Heart left ventricle (tissue), 16 donors: ENCODE data around the gene LRIG1. TPM values are rescaled to one million over a fixed set of nuclear protein-coding genes. Genes with fewer than 3 reads are reported as not detected.

Experiments
- ATAC-seq, 4 donors: fragments of 200-7000 bp; cut with Tn5 transposase; one replicate each; pipeline ENCODE4 v1.9.1; 2020 to 2022; ENCODE audit warnings: moderate library complexity in 4 of 4, mild to moderate bottlenecking in 3 of 4, moderate number of reproducible peaks in 1 of 4
- DNase-seq, 5 donors: peaks; one replicate each; pipeline ENCODE4 v3.0.0-alpha.2; 2020
- H3K27ac ChIP-seq, 12 donors: fragments of 200-600 bp; sonication (generic) in 4 of 12; one replicate each; pipeline versions ENCODE4 v1.5.0 to v1.8.0; 2016 to 2022; ENCODE audit warnings: mild to moderate bottlenecking in 2 of 12
- H3K27me3 ChIP-seq, 9 donors: fragments of 200-600 bp; sonication (generic) in 2 of 9; one replicate each; pipeline versions ENCODE4 v1.5.1 to v1.8.0; 2016 to 2022; ENCODE audit warnings: mild to moderate bottlenecking in 3 of 9
- H3K36me3 ChIP-seq, 9 donors: fragments of 200-600 bp; sonication (generic) in 2 of 9; one replicate each; pipeline versions ENCODE4 v1.5.0 to v1.8.0; 2018 to 2022; ENCODE audit warnings: mild to moderate bottlenecking in 2 of 9
- H3K4me1 ChIP-seq, 12 donors: fragments of 200-600 bp; sonication (generic) in 4 of 12; one replicate each; pipeline versions ENCODE4 v1.5.0 to v1.8.0; 2016 to 2022; ENCODE audit warnings: mild to moderate bottlenecking in 3 of 12
- H3K4me3 ChIP-seq, 12 donors: fragments of 200-600 bp; sonication (generic) in 4 of 12; one replicate each; pipeline versions ENCODE4 v1.5.0 to v1.8.0; 2017 to 2022; ENCODE audit warnings: mild to moderate bottlenecking in 9 of 12, moderate library complexity in 4 of 12
- H3K9me3 ChIP-seq, 12 donors: fragments of 200-600 bp; sonication (generic) in 4 of 12; one replicate each; pipeline versions ENCODE4 v1.5.0 to v1.8.0; 2016 to 2022; ENCODE audit warnings: mild to moderate bottlenecking in 1 of 12
- CTCF ChIP-seq, 12 donors: fragments of 200-600 bp; sonication (generic) in 4 of 12; IDR thresholded peaks; one replicate each; pipeline versions ENCODE4 v1.5.0 to v1.8.0; 2018 to 2022; ENCODE audit warnings: antibody characterized with exemption in 12 of 12, mild to moderate bottlenecking in 5 of 12
- POLR2A ChIP-seq, 2 donors: fragments of 450-650 bp; IDR thresholded peaks; one replicate each; pipeline ENCODE4 v1.6.1; 2017; ENCODE audit warnings: antibody characterized with exemption in 2 of 2, mild to moderate bottlenecking in 2 of 2, moderate library complexity in 2 of 2
- whole genome bisulfite sequencing, 4 donors: extraction: QIAGEN DNeasy Blood & Tissue Kit in 2 of 4; methylation state at CpG; one replicate each; pipeline versions ENCODE4 v1.1.5 to v1.1.7; 2013 to 2018; 5-methylcytosine and 5-hydroxymethylcytosine counted together
- intact Hi-C, 10 donors: fragments of 100-400 bp; cut with DNase I; formaldehyde crosslinking; loops; one replicate each; pipeline versions ENCODE4 v1.11.1 to v1.14.2; 2022
- polyA plus RNA-seq, 2 donors: library from polyadenylated mRNA; stranded (reverse); fragments of 200-250 nt; gene quantifications; one replicate each; pipeline ENCODE4 v1.2.3, GENCODE V29; 2013
- total RNA-seq, 9 donors: library from RNA; depleted of rRNA in 2 of 9; stranded (reverse); fragments of >200 nt in 2 of 9; fragmentation: NEBNext Ultra II Directional in 3 of 9; extraction: Animal tissue kit (Norgen Biotek cat#: 25700) in 3 of 9; gene quantifications; one replicate each; pipeline versions ENCODE4 v1.1.0 to v1.2.4, GENCODE V29; 2016 to 2023
- donor health status: ischemic (EF 13 %, LVEDD 7.1; RV severe dilation, severe dysfunction).
- donor health status: healthy with polysubstance abuse.
- donor health status: DM: no; HTN: yes; CAD: no.
- donor health status: DM: no; HTN: no; CAD: no.
- donor health status: ischemic (EF 25% LVEDD 6.9; RV normal size, moderate dysfunction).
- donor health status: ischemic (EF 25% LVEDD 5.7; RV mildly dilated, moderate dysfunction).
- donor health status: healthy.
- donor health status: DM: yes; HTN: yes; CAD: no.
- donor health status: ischemic (EF 35%, LVEDD 5.7; RV mildly dilated, moderate dysfunction).
- donor health status: nonischemic (EF 11% LVEDD 7.7; RV severe dilation, severe dysfunction).
- donor health status: DM: yes; HTN: yes; CAD: no.
- donor health status: PGD.
- donor health status: ischemic (EF 29% LVEDD 5.4; RV normal size, mild dysfunction).
- donor health status: nonischemic (EF 23%, LVEDD 6.1; RV moderate dilation, normal function).

The LRIG1 gene
- total and polyA plus RNA-seq, 11 donors: 42.3 to 161 (median 88.8) TPM

- 23 to 27% (median 25%) methylated on average over 13 to 14 of the region's 14 CpGs for WGBS, 4 donors
- Histone ChIP-seq H3K36me3 (no peaks in the 10 kb centered on the region), H3K27me3 (no peaks in the 10 kb centered on the region), H3K9me3 (no peaks in the 10 kb centered on the region), H3K27ac (peak overlapping the region; percentile 90 to 98 (median 94)), H3K4me3 (peak overlapping the region; percentile 81 to 98 (median 92)), H3K4me1 (peaks cover 0 to 61% (median 55%) of the 10 kb centered on the region in 12 donors)
- intact Hi-C loops: loop anchor here in 7 of 10 donors (5.0 kb wide), 4 partner anchors 47 to 92 kb away; no protein-coding TSS in a partner anchor
- TF ChIP-seq CTCF (IDR thresholded peaks at IDR 0.05) (no peak), POLR2A (IDR thresholded peaks at IDR 0.05) (peak in 1 of 2 donors; percentile 30)
- ATAC-seq (peak in 3 of 4 donors; percentile 3 to 18 (median 3)), DNase-seq (peak in 3 of 5 donors; percentile 41 to 54 (median 51))
These were observed 1.9 kb downstream of the LRIG1 start for GRCh38 chr3:66498687-66499621.

GRCh38 chr3:66497985-66498671 lies 2.7 kb downstream of the LRIG1 start:
- intact Hi-C loops: loop anchor here in 7 of 10 donors (5.0 kb wide), 4 partner anchors 46 to 91 kb away; no protein-coding TSS in a partner anchor
- peak overlapping the region; percentile 2 to 98 (median 94) for H3K27ac ChIP-seq
- TF ChIP-seq POLR2A (IDR thresholded peaks at IDR 0.05): no peak
- no peak for TF ChIP-seq CTCF (IDR thresholded peaks at IDR 0.05)
- no peaks in the 10 kb centered on the region for H3K9me3 ChIP-seq
- H3K4me3 ChIP-seq: peak overlapping the region in 10 of 12 donors; percentile 81 to 98 (median 90)
- ATAC-seq: no peak
- WGBS, 4 donors: 36 to 58% (median 47%) methylated on average over 4 of the region's 4 CpGs
- peaks cover 2 to 69% (median 63%) of the 10 kb centered on the region in 12 donors for H3K4me1 ChIP-seq
- H3K27me3 ChIP-seq: no peaks in the 10 kb centered on the region
- DNase-seq: no peak
- H3K36me3 ChIP-seq: no peaks in the 10 kb centered on the region

GRCh38 chr3:66497288-66497984 lies 3.4 kb downstream of the LRIG1 start:
- Histone ChIP-seq H3K4me1 (peaks cover 8 to 76% (median 70%) of the 10 kb centered on the region in 12 donors), H3K27me3 (no peaks in the 10 kb centered on the region), H3K27ac (peak overlapping the region in 11 of 12 donors; percentile 4 to 98 (median 94)), H3K9me3 (no peaks in the 10 kb centered on the region), H3K4me3 (peak overlapping the region in 10 of 12 donors; percentile 6 to 98 (median 90)), H3K36me3 (no peaks in the 10 kb centered on the region)
- intact Hi-C loops: loop anchor here in 7 of 10 donors (5.0 kb wide), 4 partner anchors 45 to 90 kb away; no protein-coding TSS in a partner anchor
- ATAC-seq (no peak), DNase-seq (no peak)
- TF ChIP-seq CTCF (IDR thresholded peaks at IDR 0.05) (no peak), POLR2A (IDR thresholded peaks at IDR 0.05) (no peak)
- 58 to 67% (median 60%) methylated on average over 5 of the region's 5 CpGs for WGBS, 4 donors
